Astrocyte (in vitro differentiated cells and primary cell): ENCODE data around the gene ADM. TPM values are rescaled to one million over a fixed set of nuclear protein-coding genes. Genes with fewer than 3 reads are reported as not detected.

Experiments
- DNase-seq: peaks from one replicate; pipeline ENCODE4 v3.0.0-alpha.2; 2010; ENCODE audit warnings: low read depth
- FAIRE-seq: peaks from 2 replicates; lab custom pipeline; 2011; peaks lifted over from hg19 to GRCh38; lab: Jason Lieb, UNC
- H2AFZ ChIP-seq: 2 replicates; pipeline ENCODE4 v1.6.0; 2012; ENCODE audit warnings: low read depth, low read length, inconsistent platforms
- H3K27ac ChIP-seq: 2 replicates; pipeline ENCODE4 v1.5.1; 2011; ENCODE audit warnings: low read depth, low read length, inconsistent platforms
- H3K27me3 ChIP-seq: 2 replicates; pipeline ENCODE4 v1.6.0; 2011; ENCODE audit warnings: low read length, inconsistent platforms; ENCODE audit not compliant: insufficient read depth
- H3K36me3 ChIP-seq: 2 replicates; pipeline ENCODE4 v1.5.1; 2011; ENCODE audit warnings: low read length, inconsistent platforms; ENCODE audit not compliant: insufficient read depth
- H3K4me1 ChIP-seq: 2 replicates; pipeline ENCODE4 v1.5.1; 2011; ENCODE audit warnings: low read length, inconsistent platforms; ENCODE audit not compliant: insufficient read depth
- H3K4me2 ChIP-seq: 2 replicates; pipeline ENCODE4 v1.6.0; 2012; ENCODE audit warnings: low read length, inconsistent platforms
- H3K4me3 ChIP-seq: 2 replicates; pipeline ENCODE4 v1.5.1; 2011; ENCODE audit warnings: low read depth, mild to moderate bottlenecking, low read length, inconsistent platforms; ENCODE audit not compliant: insufficient read depth
- H3K79me2 ChIP-seq: 2 replicates; pipeline ENCODE4 v1.6.0; 2012; ENCODE audit warnings: mild to moderate bottlenecking, low read length, inconsistent platforms; ENCODE audit not compliant: insufficient read depth
- H3K9ac ChIP-seq: 2 replicates; pipeline ENCODE4 v1.6.0; 2012; ENCODE audit warnings: mild to moderate bottlenecking, low read length, inconsistent platforms
- H3K9me3 ChIP-seq: 2 replicates; pipeline ENCODE4 v1.5.1; 2012; ENCODE audit warnings: low read depth, mild to moderate bottlenecking, low read length, inconsistent platforms; ENCODE audit not compliant: insufficient read depth
- H4K20me1 ChIP-seq: 2 replicates; pipeline ENCODE4 v1.6.0; 2012; ENCODE audit warnings: low read length, inconsistent platforms; ENCODE audit not compliant: insufficient read depth
- H3K27ac Mint-ChIP-seq: one replicate; pipeline ENCODE4 v1.8.0; 2021; ENCODE audit warnings: mild to moderate bottlenecking, mixed read lengths; ENCODE audit not compliant: unreplicated experiment
- H3K27me3 Mint-ChIP-seq: one replicate; pipeline ENCODE4 v1.8.0; 2021; ENCODE audit warnings: low read depth, mixed read lengths; ENCODE audit not compliant: unreplicated experiment
- H3K36me3 Mint-ChIP-seq: one replicate; pipeline ENCODE4 v1.8.0; 2021; ENCODE audit warnings: low read depth, mixed read lengths; ENCODE audit not compliant: unreplicated experiment
- H3K4me1 Mint-ChIP-seq: one replicate; pipeline ENCODE4 v1.8.0; 2021; ENCODE audit warnings: low read depth, mixed read lengths; ENCODE audit not compliant: unreplicated experiment
- H3K4me3 Mint-ChIP-seq: one replicate; pipeline ENCODE4 v1.8.0; 2021; ENCODE audit warnings: mild to moderate bottlenecking, moderate library complexity, mixed read lengths; ENCODE audit not compliant: unreplicated experiment
- H3K9me3 Mint-ChIP-seq: one replicate; pipeline ENCODE4 v1.8.0; 2021; ENCODE audit warnings: mild to moderate bottlenecking, mixed read lengths; ENCODE audit not compliant: unreplicated experiment
- CTCF ChIP-seq: IDR thresholded peaks from 2 replicates; pipeline ENCODE4 v1.5.1; 2011; ENCODE audit warnings: low read depth, mild to moderate bottlenecking, inconsistent platforms, low read length, moderate library complexity; ENCODE audit not compliant: insufficient read depth
- EZH2 ChIP-seq: IDR thresholded peaks from 2 replicates; pipeline ENCODE4 v1.6.1; 2012; ENCODE audit warnings: mild to moderate bottlenecking, low read length, inconsistent platforms; ENCODE audit not compliant: insufficient read depth
- total RNA-seq: library from RNA; stranded (reverse); gene quantifications from 2 replicates; pipeline ENCODE4 v1.2.1, GENCODE V29; 2021

ADM gene
- total RNA-seq, 1 donor from 2014 or later = 78.7 TPM

- H3K4me1 Mint-ChIP-seq = peaks cover 12% of the 10 kb centered on the region
- no peak overlapping the region for H3K4me2 ChIP-seq
Observed at GRCh38 chr11:10257478-10257877, 47.4 kb upstream of the ADM start.

GRCh38 chr11:10261821-10262220, 43.1 kb upstream of the ADM start:
- Mint-ChIP-seq H3K27me3 (no peaks in the 10 kb centered on the region), H3K4me1 (peaks cover 15% of the 10 kb centered on the region)

More at GRCh38 chr11:10257478-10257877, 47.4 kb upstream of the ADM start:
- DNase-seq (no peak), FAIRE-seq (no peak)
- H3K36me3 Mint-ChIP-seq = no peaks in the 10 kb centered on the region
- H3K27me3 Mint-ChIP-seq = no peaks in the 10 kb centered on the region
- Histone ChIP-seq H3K4me1 (no peaks in the 10 kb centered on the region), H3K79me2 (peaks cover 48% of the 10 kb centered on the region), H3K9me3 (no peaks in the 10 kb centered on the region), H4K20me1 (peaks cover 19% of the 10 kb centered on the region), H3K27me3 (no peaks in the 10 kb centered on the region), H3K4me3 (no peak overlapping the region), H3K9ac (no peak overlapping the region), H2AFZ (no peak overlapping the region), H3K36me3 (no peaks in the 10 kb centered on the region), H3K27ac (no peak overlapping the region)
- no peaks in the 10 kb centered on the region for H3K9me3 Mint-ChIP-seq
- TF ChIP-seq EZH2 (no peak), CTCF (no peak)
- H3K4me3 Mint-ChIP-seq = no peak overlapping the region
- H3K27ac Mint-ChIP-seq = no peak overlapping the region

More at GRCh38 chr11:10261821-10262220, 43.1 kb upstream of the ADM start:
- Histone ChIP-seq H3K4me3 (no peak overlapping the region), H4K20me1 (peaks cover 8% of the 10 kb centered on the region), H3K27me3 (no peaks in the 10 kb centered on the region), H3K36me3 (no peaks in the 10 kb centered on the region), H3K79me2 (peaks cover 31% of the 10 kb centered on the region), H2AFZ (no peak overlapping the region), H3K27ac (no peak overlapping the region), H3K9me3 (no peaks in the 10 kb centered on the region), H3K9ac (no peak overlapping the region), H3K4me1 (peaks cover 6% of the 10 kb centered on the region), H3K4me2 (peak overlapping the region; percentile 1)
- Mint-ChIP-seq H3K36me3 (no peaks in the 10 kb centered on the region), H3K9me3 (no peaks in the 10 kb centered on the region), H3K4me3 (no peak overlapping the region), H3K27ac (peak overlapping the region; percentile 68)
- TF ChIP-seq EZH2 (no peak), CTCF (no peak)
- DNase-seq = no peak
- FAIRE-seq = no peak
